ENCODE measurements around the gene RBM44.

DNA sequence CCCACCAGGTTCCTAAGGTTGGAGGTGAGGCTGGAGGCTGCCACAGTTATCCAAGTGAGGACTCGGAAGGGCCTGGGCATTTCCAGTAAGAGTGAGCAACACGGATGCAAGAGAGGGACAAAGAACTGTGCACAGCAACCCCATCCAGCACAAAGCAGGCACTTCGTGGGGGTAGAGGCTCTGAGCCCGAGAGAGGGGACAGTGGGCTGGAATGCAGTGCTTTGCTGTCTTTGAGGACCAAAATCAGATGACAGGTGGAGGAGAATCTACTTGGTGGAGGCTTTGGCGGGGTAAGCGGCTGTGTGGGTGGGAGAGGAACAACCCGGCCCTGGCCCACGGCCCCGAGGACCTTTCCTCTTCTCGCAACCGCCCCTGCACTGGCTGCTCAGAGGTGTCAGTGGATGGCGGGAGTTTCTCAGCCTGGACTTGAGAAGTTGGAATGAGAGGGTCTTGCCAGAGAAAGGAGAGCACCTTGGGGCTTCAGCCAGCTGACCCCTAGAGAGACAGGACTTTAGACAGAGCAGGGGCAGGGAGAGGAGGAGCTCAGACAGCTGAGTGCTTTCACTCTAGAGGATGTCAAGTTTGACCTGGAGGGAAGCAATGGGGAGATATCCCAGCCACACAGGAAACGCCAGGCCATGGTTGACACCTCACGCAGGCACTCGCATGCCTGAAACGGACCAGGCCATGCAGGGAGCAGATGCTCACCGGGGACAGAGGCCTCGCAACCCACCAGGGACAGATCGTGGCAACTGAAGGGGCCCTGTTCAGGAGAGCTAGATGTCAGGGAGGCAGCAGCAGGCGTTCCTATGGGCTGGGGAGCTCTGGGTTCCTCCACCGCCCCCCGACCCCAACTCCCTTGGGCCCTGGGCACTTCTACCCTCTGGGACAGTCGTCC is 72.4 kb downstream of the RBM44 start:
- TF ChIP-seq, protein P1, sequence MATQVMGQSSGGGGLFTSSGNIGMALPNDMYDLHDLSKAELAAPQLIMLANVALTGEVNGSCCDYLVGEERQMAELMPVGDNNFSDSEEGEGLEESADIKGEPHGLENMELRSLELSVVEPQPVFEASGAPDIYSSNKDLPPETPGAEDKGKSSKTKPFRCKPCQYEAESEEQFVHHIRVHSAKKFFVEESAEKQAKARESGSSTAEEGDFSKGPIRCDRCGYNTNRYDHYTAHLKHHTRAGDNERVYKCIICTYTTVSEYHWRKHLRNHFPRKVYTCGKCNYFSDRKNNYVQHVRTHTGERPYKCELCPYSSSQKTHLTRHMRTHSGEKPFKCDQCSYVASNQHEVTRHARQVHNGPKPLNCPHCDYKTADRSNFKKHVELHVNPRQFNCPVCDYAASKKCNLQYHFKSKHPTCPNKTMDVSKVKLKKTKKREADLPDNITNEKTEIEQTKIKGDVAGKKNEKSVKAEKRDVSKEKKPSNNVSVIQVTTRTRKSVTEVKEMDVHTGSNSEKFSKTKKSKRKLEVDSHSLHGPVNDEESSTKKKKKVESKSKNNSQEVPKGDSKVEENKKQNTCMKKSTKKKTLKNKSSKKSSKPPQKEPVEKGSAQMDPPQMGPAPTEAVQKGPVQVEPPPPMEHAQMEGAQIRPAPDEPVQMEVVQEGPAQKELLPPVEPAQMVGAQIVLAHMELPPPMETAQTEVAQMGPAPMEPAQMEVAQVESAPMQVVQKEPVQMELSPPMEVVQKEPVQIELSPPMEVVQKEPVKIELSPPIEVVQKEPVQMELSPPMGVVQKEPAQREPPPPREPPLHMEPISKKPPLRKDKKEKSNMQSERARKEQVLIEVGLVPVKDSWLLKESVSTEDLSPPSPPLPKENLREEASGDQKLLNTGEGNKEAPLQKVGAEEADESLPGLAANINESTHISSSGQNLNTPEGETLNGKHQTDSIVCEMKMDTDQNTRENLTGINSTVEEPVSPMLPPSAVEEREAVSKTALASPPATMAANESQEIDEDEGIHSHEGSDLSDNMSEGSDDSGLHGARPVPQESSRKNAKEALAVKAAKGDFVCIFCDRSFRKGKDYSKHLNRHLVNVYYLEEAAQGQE (IDR thresholded peaks at IDR 0.05; ENCODE audit: insufficient replicate concordance, low read depth) = no peak
- TF ChIP-seq, protein P2, sequence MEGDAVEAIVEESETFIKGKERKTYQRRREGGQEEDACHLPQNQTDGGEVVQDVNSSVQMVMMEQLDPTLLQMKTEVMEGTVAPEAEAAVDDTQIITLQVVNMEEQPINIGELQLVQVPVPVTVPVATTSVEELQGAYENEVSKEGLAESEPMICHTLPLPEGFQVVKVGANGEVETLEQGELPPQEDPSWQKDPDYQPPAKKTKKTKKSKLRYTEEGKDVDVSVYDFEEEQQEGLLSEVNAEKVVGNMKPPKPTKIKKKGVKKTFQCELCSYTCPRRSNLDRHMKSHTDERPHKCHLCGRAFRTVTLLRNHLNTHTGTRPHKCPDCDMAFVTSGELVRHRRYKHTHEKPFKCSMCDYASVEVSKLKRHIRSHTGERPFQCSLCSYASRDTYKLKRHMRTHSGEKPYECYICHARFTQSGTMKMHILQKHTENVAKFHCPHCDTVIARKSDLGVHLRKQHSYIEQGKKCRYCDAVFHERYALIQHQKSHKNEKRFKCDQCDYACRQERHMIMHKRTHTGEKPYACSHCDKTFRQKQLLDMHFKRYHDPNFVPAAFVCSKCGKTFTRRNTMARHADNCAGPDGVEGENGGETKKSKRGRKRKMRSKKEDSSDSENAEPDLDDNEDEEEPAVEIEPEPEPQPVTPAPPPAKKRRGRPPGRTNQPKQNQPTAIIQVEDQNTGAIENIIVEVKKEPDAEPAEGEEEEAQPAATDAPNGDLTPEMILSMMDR (IDR thresholded peaks at IDR 0.05; ENCODE audit: insufficient read depth, low read length) = no peak
- TF ChIP-seq SPI1 (IDR thresholded peaks at IDR 0.05; ENCODE audit: borderline replicate concordance, low read depth) = no peak
